ENCODE data around the gene TNS1. TPM values are rescaled to one million over a fixed set of nuclear protein-coding genes. Genes with fewer than 3 reads are reported as not detected.

The TNS1 gene
- total RNA-seq, 1 donor from 2014 or later = 0.91 TPM

DNA sequence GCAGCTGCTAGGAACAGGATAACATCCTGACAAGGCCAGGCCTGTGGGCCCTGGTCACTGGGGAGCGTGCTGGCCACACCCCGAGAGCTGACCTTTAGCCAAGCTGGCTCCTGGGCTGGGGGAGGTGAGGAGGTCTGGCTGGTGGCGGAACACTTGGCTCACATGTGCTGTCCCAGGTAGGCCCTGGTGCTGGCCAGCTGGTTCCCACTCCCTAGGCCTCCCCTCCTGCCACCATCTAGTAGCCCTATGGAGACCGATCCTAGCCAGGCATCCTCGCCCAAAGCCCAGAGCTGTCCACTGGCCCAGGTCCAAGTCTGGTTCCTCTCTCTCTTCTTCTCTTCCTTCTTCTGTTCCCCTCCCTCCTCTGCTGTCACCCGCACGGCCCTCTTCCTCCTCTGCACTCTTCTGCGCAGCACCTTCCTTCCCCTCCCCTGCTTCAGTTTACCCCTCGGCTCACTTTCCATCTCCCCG, 52.4 kb downstream of the TNS1 start:
- H3K4me3 Mint-ChIP-seq (ENCODE audit: low read depth) = no peak overlapping the region
- no peak for DNase-seq (ENCODE audit: low spot score)

GRCh38 chr2:217949447-217949846, 53.3 kb downstream of the TNS1 start:
- Mint-ChIP-seq H3K36me3 (ENCODE audit: low read depth) (no peaks in the 10 kb centered on the region), H3K4me1 (ENCODE audit: low read depth) (no peaks in the 10 kb centered on the region), H3K9me3 (no peaks in the 10 kb centered on the region), H3K27me3 (ENCODE audit: low read depth) (peaks cover 10% of the 10 kb centered on the region), H3K4me3 (ENCODE audit: low read depth) (no peak overlapping the region), H3K27ac (no peak overlapping the region)
- no peak for DNase-seq (ENCODE audit: low spot score)
- intact Hi-C loops (cut with micrococcal nuclease) = no loop called here

More for the DNA sequence above, 52.4 kb downstream of the TNS1 start:
- H3K4me1 Mint-ChIP-seq (ENCODE audit: low read depth) = no peaks in the 10 kb centered on the region
- peaks cover 4% of the 10 kb centered on the region for H3K27me3 Mint-ChIP-seq (ENCODE audit: low read depth)
- intact Hi-C loops (cut with micrococcal nuclease) = no loop called here
- H3K36me3 Mint-ChIP-seq (ENCODE audit: low read depth) = no peaks in the 10 kb centered on the region
- no peak overlapping the region for H3K27ac Mint-ChIP-seq
- H3K9me3 Mint-ChIP-seq = no peaks in the 10 kb centered on the region

DNA sequence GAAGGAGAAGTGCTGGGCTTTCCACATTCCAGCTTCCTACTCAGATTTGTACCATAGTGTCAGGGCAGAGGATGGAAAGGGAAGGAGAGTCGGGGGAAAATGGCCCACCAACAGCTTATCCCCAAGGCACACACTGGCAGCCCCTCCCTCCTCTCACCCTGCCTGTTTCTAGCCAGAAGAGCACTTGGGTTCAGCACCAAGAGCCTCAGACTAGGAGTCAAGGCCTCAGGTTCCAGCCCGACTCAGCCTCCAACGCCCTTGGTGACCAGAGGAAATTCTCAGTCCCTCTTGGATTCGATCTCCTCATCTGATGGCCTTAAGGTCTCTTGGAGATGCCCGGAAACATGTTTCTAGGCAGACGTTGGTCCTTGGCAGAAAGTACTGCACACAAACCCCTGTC, 53.9 kb downstream of the TNS1 start:
- H3K9me3 Mint-ChIP-seq = no peaks in the 10 kb centered on the region
- H3K27ac Mint-ChIP-seq = no peak overlapping the region
- DNase-seq (ENCODE audit: low spot score) = no peak
- no peak overlapping the region for H3K4me3 Mint-ChIP-seq (ENCODE audit: low read depth)
- intact Hi-C loops (cut with micrococcal nuclease) = no loop called here
- peaks cover 11% of the 10 kb centered on the region for H3K27me3 Mint-ChIP-seq (ENCODE audit: low read depth)
- H3K4me1 Mint-ChIP-seq (ENCODE audit: low read depth) = no peaks in the 10 kb centered on the region
- H3K36me3 Mint-ChIP-seq (ENCODE audit: low read depth) = no peaks in the 10 kb centered on the region

DNA sequence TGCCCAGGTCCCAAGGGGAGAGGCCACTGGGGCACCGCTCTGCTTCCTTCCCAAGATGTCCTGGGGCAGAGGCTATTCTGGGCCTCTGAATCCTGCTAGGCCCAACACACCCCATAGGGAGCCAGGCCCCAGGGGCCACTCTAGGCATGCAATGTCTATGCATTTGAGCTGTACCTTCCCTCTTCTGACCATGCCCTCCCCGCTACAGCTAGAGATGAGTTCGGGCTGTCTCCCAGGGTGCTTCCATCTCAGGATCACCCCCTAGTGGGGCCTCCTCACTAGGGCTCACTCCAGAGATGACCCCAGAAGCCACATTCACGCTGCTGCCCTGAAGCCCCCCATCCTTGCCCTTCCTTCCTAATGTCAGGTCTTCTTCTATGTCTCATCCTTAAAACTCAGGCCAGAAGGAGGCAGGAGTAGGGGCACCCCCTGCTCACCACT, 54.4 kb downstream of the TNS1 start:
- Mint-ChIP-seq H3K27me3 (ENCODE audit: low read depth) (peaks cover 16% of the 10 kb centered on the region), H3K9me3 (no peaks in the 10 kb centered on the region), H3K36me3 (ENCODE audit: low read depth) (no peaks in the 10 kb centered on the region), H3K27ac (no peak overlapping the region), H3K4me1 (ENCODE audit: low read depth) (no peaks in the 10 kb centered on the region), H3K4me3 (ENCODE audit: low read depth) (no peak overlapping the region)
- intact Hi-C loops (cut with micrococcal nuclease) = no loop called here
- DNase-seq (ENCODE audit: low spot score) = no peak

DNA sequence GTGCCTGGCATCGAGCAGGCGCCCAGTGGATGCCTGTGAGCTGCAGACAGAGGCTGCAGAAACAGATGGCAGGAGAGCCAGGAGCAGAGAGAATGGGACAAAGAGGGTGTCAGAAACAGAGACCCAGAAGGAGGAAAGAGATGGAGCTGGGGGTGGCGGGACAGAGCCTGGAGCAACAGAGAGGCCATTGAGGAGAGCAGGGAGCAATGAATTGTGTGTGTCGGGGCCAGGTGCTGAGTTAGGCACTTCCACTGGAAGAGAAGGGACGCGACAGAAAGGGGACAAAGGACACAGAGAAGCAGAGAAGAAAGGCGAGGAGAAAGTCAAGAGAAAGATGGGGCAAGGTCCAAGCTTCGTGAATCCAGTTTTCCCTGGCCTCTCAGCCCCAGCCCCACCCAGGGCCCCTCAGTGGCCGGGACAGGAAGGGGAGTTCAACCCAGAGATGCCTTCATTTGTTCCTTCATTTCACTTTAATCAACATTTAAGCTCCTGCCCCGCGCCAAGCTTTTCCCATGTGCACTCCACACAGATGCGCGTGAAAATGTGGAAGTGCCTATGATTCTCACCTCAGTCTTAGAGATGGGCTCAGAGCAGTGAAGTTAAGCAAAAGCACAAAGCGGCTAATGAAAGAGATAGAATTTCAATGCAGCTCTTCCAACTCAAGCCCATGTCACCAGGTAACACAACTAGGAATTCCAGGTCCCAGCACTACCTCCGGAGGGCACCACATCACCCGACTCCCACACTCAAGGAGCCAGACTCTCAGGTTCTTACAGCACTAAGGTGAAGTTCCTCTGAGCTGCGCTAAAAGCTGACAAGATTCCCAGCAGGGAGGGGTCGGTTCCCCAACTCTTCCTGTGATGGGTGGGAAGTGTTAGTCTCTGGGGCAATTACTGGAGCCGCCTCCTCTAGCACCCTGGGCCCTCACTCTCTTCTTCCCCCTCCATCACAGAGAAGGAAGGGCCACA, 55.1 kb downstream of the TNS1 start:
- intact Hi-C loops (cut with micrococcal nuclease) = no loop called here
- H3K4me1 Mint-ChIP-seq (ENCODE audit: low read depth) = no peaks in the 10 kb centered on the region
- no peak overlapping the region for H3K27ac Mint-ChIP-seq
- H3K4me3 Mint-ChIP-seq (ENCODE audit: low read depth) = no peak overlapping the region
- no peaks in the 10 kb centered on the region for H3K36me3 Mint-ChIP-seq (ENCODE audit: low read depth)
- H3K27me3 Mint-ChIP-seq (ENCODE audit: low read depth) = peaks cover 17% of the 10 kb centered on the region
- DNase-seq (ENCODE audit: low spot score) = no peak
- no peaks in the 10 kb centered on the region for H3K9me3 Mint-ChIP-seq

- no peaks in the 10 kb centered on the region for H3K36me3 Mint-ChIP-seq (ENCODE audit: low read depth)
- DNase-seq (ENCODE audit: low spot score) = no peak
- H3K27ac Mint-ChIP-seq = no peak overlapping the region
- peaks cover 19% of the 10 kb centered on the region for H3K27me3 Mint-ChIP-seq (ENCODE audit: low read depth)
- intact Hi-C loops (cut with micrococcal nuclease) = no loop called here
- H3K4me3 Mint-ChIP-seq (ENCODE audit: low read depth) = no peak overlapping the region
- no peaks in the 10 kb centered on the region for H3K9me3 Mint-ChIP-seq
- H3K4me1 Mint-ChIP-seq (ENCODE audit: low read depth) = no peaks in the 10 kb centered on the region
Measured at GRCh38 chr2:217946051-217946450, 56.7 kb downstream of the TNS1 start.

DNA sequence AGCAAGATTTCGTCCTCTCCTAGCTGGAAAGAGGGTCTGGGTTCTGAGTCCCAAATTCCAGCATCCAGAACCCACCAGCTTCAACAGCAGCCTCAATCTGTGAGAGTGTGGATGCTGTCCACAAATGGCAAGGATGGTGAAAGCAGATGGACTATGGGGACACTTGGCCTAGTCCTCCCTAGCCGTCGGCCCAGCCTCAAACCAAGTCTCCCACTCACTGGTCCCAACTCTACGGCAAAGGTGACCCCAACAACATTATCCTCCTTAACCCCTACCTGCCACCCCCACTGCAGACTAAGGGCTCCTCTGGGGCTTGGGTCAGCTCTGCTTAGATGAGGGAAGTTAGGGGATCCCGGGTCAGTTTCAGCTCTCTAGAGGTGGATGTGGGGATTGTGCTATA, 57.3 kb downstream of the TNS1 start:
- Mint-ChIP-seq H3K27me3 (ENCODE audit: low read depth) (peaks cover 19% of the 10 kb centered on the region), H3K9me3 (no peaks in the 10 kb centered on the region), H3K4me3 (ENCODE audit: low read depth) (no peak overlapping the region), H3K36me3 (ENCODE audit: low read depth) (no peaks in the 10 kb centered on the region), H3K27ac (no peak overlapping the region), H3K4me1 (ENCODE audit: low read depth) (no peaks in the 10 kb centered on the region)
- no peak for DNase-seq (ENCODE audit: low spot score)
- intact Hi-C loops (cut with micrococcal nuclease) = no loop called here

DNA sequence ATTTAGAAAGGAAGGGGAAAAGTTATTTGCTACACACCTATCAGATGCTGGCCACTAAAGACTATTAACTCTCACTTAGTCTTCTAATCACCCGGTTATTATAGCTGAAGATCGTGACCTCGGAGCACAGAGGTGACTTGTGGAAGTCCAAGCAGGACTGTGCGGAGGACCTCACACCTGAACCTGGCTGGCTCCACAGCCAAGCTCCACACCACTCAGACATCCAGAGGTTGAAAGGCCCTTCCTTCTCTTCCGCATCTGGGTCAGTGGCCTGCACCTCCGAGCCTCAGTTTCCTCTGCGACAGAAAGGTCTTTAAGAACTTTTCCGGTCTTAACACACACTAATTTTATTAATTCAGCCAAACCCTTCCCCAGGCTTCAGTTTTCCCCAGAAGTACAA, 57.9 kb downstream of the TNS1 start:
- H3K4me1 Mint-ChIP-seq (ENCODE audit: low read depth) = no peaks in the 10 kb centered on the region
- H3K36me3 Mint-ChIP-seq (ENCODE audit: low read depth) = no peaks in the 10 kb centered on the region
- H3K4me3 Mint-ChIP-seq (ENCODE audit: low read depth) = no peak overlapping the region
- H3K27me3 Mint-ChIP-seq (ENCODE audit: low read depth) = peaks cover 19% of the 10 kb centered on the region
- no peak for DNase-seq (ENCODE audit: low spot score)
- intact Hi-C loops (cut with micrococcal nuclease) = no loop called here
- no peaks in the 10 kb centered on the region for H3K9me3 Mint-ChIP-seq
- no peak overlapping the region for H3K27ac Mint-ChIP-seq

DNA sequence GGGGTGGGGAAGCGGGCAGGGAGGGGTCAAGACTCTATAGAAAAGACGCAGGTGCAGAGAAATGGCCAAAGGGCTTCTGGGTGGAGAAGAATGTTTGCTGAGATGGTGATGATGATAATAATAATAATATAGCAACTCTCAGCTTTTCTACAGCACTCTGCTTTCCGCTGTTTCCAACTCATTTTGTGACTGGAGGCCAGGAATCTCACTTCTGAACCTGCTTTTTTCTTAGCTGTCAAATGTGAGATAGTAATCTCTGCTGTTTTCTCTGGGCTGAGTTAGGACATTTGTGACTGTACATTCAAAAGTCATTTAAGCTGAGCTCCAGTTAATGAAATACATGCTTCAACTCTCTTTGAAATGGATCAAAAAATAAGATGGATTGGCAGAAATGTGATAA, 58.4 kb downstream of the TNS1 start:
- no peak for DNase-seq (ENCODE audit: low spot score)
- no peaks in the 10 kb centered on the region for H3K9me3 Mint-ChIP-seq
- H3K27ac Mint-ChIP-seq = no peak overlapping the region
- H3K27me3 Mint-ChIP-seq (ENCODE audit: low read depth) = peaks cover 19% of the 10 kb centered on the region
- H3K36me3 Mint-ChIP-seq (ENCODE audit: low read depth) = no peaks in the 10 kb centered on the region
- intact Hi-C loops (cut with micrococcal nuclease) = no loop called here
- H3K4me3 Mint-ChIP-seq (ENCODE audit: low read depth) = no peak overlapping the region
- no peaks in the 10 kb centered on the region for H3K4me1 Mint-ChIP-seq (ENCODE audit: low read depth)

DNA sequence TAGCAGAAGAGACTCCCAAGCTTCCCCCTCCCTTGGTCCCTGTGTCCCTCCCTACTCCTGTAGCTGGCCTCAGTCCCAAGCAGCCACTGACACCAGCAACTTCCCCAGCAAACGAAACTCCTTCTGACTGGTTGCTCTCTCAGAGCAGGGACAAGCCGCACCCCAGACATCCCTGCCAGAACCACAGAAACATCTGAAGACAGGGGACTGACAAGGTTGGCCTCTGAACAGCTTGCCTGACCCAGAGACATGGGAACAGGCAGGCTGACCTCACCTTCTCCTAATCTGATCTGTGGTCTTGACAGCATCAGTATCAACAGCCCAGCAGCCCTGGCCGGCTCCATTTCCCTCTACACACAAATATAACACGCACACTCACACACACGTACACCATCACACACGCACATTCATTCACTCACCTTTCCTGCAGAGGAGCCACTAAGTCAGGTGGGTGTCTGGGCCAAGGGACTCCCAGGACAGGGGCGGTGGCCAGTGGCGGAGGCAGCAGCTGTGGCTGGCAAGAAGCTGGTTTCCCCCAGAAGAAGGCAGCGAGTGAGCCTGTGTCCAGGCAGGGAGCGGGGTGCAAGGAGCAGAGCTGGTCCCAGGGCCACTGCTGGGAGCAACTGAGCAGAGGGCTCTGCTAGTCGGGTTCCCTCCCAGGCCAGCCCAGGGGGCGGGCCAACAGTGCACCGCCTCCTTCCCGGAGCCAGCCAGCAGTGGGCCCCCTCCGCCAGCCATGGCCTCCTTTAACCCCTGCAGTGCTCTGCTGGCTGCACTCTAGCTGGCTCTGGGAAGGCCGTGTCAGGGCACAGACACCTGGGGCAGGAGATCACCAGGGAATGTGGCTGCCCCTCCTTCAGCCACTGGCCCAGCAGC, 59.1 kb downstream of the TNS1 start:
- no peak overlapping the region for H3K4me3 Mint-ChIP-seq (ENCODE audit: low read depth)
- intact Hi-C loops (cut with micrococcal nuclease) = no loop called here

GRCh38 chr2:217942731-217943335, 60.0 kb downstream of the TNS1 start:
- H3K9me3 Mint-ChIP-seq = no peaks in the 10 kb centered on the region
- intact Hi-C loops (cut with micrococcal nuclease) = no loop called here
- H3K4me1 Mint-ChIP-seq (ENCODE audit: low read depth) = no peaks in the 10 kb centered on the region
- no peak overlapping the region for H3K27ac Mint-ChIP-seq
- no peaks in the 10 kb centered on the region for H3K36me3 Mint-ChIP-seq (ENCODE audit: low read depth)
- H3K4me3 Mint-ChIP-seq (ENCODE audit: low read depth) = no peak overlapping the region
- DNase-seq (ENCODE audit: low spot score) = no peak
- H3K27me3 Mint-ChIP-seq (ENCODE audit: low read depth) = peaks cover 19% of the 10 kb centered on the region

More for the DNA sequence above, 59.1 kb downstream of the TNS1 start:
- no peaks in the 10 kb centered on the region for H3K36me3 Mint-ChIP-seq (ENCODE audit: low read depth)
- no peak overlapping the region for H3K27ac Mint-ChIP-seq
- peaks cover 19% of the 10 kb centered on the region for H3K27me3 Mint-ChIP-seq (ENCODE audit: low read depth)
- no peak for DNase-seq (ENCODE audit: low spot score)
- no peaks in the 10 kb centered on the region for H3K9me3 Mint-ChIP-seq
- H3K4me1 Mint-ChIP-seq (ENCODE audit: low read depth) = no peaks in the 10 kb centered on the region

- H3K4me3 Mint-ChIP-seq (ENCODE audit: low read depth) = no peak overlapping the region
- DNase-seq (ENCODE audit: low spot score) = no peak
- no peaks in the 10 kb centered on the region for H3K9me3 Mint-ChIP-seq
- H3K4me1 Mint-ChIP-seq (ENCODE audit: low read depth) = no peaks in the 10 kb centered on the region
- intact Hi-C loops (cut with micrococcal nuclease) = no loop called here
- no peaks in the 10 kb centered on the region for H3K36me3 Mint-ChIP-seq (ENCODE audit: low read depth)
- H3K27me3 Mint-ChIP-seq (ENCODE audit: low read depth) = peaks cover 19% of the 10 kb centered on the region
- no peak overlapping the region for H3K27ac Mint-ChIP-seq
Measured at GRCh38 chr2:217941886-217942728, 60.7 kb downstream of the TNS1 start.
